T-helper 9 cell (primary cell): ENCODE data around the gene CAMK2A.
"Not testable (repeated sequence)": the region's sequence is repeated elsewhere in the genome, so short reads cannot be mapped to it uniquely, and the experiment has no call there.

Source experiments
- DNase-seq: peaks from one replicate; pipeline ENCODE4 v3.0.0-alpha.2; 2020

Gene CAMK2A

DNA sequence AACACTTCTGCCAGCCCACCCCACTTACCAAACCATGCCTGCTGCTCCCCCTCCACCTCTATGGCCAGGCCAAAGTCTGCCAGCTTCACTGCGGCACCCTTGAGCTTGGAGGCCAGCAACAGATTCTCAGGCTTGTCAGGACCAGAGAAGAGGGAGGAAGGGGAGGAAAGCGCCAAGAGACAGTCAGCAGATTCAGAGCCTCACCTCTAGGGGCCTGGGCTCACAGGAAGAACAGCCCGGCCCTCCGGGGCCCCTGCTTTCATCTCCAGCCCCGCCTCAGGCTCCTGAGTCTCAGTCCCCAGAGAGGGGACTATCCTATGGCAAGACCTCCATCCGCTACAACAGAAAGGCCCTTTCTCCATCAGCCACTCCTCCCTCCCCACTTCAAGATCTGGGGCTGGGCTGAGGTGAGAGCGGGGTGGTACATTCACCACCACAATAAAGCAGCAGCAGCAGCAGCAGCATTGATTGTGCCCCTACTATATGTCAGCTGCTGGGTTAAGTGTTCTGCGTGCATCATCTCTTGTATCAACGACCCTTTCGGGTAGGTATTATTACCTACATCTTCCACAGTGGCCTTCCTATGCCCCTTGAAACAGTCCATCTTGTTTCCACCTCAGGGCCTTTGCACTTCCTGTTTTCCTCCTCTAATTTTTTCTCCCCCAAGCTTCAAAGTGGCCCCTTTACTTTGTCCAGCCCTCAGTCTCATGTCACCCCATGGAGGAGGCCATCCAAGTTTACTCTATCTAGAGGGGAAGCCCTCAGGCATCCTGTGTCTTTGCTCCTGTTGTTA is 36.0 kb downstream of the CAMK2A start:
- DNase-seq: no peak

DNA sequence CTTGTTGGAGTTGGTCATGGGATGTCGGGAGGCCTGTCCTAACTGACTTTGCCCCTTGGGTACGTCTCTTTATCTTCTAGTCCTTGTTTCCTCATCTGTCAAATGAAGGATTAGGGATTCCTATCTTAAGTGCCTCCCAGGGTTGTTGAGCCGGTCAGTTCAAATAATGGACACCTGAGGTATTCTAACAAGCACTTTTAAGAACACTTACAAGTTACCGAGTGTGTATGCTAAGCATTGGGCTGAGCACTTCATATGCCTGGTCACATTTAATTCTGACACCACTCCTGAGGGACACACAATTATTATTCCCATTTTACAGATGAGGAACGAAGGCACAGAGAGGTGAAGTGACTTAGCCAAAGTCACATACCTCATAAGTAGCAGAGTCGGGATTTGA is 37.1 kb downstream of the CAMK2A start:
- DNase-seq: no peak

DNA sequence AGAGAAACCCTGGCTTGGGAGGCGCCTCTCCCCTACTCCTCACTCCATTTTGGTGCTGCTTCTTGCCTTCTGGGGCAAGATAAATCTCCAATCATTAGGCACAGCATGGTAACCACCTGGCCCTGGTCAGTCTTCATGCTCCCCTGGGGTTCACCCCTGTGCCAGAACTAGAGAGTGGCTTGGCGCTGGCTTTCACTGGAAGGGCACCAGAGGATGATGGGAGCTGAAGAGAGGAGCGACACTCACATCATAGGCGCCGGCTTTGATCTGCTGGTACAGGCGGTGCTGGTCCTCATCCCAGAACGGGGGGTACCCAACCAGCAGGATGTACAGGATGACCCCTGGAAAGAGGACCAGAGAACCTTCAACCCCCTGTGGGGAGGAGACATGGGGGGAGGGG is 38.1 kb downstream of the CAMK2A start:
- no peak for DNase-seq

DNA sequence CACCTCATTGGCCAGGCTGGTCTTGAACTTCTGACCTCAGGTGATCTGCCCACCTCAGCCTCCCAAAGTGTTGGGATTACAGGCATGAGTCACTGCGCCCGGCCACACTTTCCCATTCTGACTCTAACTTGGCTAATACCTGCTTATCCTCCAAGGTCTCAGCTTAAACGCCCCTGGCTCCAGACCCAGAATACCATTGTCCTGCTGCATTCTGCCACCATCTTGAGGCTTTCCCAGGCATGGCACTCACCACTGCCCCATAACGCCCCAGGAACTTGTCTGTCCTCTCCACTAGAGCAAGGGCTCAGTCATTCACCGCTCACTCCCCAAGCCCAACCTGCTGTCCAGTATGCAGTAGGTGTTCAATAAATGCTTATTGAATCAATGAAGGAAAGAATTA is 39.8 kb downstream of the CAMK2A start:
- DNase-seq: no peak

DNA sequence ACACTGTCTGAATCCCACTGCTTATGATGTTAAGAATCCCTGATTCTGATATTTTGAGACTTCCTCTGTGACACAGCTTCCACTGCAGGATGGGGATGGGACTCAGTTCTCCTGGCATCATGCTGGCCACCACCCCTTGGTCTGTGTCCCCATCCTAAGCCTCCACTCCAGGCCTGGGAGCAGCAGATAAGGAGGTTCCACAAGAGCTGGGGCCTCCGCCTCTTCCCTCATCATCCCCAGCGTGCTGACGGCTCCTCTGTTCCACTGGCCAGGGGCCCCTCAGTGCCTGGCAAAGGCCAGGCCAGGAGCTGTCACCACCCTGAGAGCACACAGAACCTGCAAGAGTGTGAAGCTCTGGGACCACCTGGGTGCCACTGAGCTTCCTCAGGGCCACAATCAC is 40.6 kb downstream of the CAMK2A start:
- no peak for DNase-seq

DNA sequence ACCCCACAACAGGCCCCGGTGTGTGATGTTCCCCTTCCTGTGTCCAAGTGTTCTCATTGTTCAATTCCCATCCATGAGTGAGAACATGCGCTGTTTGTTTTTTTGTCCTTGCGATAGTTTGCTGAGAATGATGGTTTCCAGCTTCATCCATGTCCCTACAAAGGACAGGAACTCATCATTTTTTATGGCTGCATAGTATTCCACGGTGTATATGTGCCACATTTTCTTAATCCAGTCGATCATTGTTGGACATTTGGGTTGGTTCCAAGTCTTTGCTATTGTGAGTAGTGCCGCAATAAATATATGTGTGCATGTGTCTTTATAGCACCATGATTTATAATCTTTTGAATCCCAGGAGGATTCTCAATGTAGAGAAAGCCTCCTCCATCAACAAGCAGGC is 41.1 kb downstream of the CAMK2A start:
- DNase-seq: not testable (repeated sequence)

DNA sequence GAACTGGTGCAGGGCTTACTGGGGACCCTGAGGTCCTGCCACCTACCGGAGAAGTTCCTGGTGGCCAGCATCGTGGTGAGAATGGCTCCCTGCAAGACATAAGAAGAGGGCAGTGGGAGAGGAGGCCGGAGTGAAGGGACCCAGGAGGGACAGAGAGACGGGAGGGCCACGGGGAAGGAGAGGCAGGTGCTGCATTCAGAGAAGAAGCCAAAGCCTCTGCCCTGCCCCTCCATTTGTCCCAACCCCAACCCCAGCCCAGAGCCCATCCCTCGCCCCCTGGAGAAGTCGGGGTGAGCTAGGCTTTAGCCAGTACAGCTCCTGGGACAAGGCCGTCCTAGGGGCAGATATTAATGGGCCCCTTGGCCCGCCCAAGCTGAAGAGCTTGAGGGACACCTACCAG is 41.8 kb downstream of the CAMK2A start:
- no peak for DNase-seq

DNA sequence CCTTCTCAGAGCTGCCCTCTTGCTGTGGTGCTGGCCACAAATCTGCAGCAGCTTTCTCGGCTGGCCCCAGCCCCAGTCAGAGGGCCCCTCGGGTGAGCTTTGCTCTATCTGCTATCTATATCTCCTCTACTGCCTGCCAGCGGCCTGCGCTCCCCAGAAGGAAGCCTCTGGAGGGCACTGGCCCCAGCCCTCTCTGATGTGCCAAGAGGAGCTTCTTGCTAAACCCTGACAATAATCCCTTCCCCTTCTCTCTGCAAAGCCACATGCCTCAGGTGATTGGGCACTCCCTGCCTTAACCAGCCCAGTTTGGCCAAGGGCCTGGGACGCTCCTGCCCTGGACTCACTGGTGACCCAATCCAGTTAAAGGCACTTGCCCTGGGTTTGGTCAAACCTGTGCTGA is 42.7 kb downstream of the CAMK2A start:
- no peak for DNase-seq

DNA sequence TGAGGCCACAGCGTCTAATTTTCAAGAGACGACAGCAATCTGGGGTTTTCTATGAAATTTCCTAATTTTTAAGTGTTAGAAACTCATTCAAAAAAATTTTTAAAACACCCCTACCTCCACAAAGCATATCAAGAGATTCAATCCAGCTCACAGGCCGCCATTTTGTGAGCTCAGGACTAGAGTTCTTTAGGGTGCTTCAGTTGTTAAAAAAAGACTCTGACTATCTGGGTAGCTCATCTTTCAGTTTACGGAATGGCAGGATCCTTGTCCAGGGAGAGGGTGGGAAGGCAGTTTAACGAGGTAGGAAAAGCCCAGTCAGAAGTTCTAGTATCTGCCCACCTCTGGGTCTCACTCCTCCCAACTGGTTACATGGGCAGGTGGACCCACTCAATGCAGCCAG is 43.1 kb downstream of the CAMK2A start:
- no peak for DNase-seq

DNA sequence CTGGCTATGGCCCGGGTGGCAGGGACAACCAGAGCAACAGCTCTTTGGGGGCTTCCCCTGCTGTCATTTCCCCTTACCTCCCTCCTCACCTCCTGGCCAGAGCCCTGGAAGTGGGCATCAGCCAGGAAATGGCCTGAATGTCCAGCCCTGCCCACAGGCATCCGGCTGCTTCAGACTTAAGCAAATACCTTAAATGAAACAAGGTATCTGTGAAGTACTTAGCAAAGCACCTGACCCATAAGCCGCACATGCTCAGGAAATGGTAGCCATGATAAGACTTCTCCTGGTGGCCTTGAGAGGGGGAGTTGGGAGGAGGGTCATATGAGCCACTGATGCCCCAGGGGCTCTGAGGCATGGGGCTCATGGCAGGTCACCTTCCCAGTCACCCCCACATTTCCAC is 43.8 kb downstream of the CAMK2A start:
- DNase-seq: no peak

DNA sequence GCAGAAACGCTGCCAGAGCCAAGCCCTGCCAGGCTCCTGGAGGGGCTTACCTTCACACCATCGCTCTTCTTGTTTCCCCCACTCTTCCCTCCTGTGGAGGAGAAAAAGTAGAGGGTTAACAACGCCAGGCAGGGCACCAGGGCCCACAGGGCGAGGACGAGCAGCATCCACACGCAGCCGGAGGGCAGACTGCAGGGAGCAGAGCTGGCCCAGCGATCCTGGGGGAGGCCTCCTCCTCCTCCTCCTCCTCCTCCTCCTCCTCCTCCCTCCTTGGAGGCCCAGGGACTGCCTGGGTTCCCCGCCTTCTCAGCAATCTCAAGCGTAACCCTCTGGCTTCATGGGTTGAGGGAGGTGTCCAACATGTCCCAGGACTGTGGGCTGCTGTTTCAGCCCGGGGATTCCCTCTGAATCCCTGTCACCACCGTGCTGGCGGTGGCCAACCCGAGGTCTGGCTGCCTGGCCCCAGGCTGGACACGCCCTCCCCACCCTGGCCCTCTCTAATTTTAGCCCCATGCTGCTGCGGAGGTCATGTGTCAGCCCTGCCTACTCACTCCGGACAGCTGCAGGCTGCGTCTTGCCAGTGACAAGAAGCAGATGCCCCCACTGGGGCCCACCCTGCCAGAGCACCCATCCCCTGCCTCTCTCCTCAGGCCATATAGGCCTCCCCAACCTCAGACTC is 44.3 kb downstream of the CAMK2A start:
- DNase-seq: no peak

DNA sequence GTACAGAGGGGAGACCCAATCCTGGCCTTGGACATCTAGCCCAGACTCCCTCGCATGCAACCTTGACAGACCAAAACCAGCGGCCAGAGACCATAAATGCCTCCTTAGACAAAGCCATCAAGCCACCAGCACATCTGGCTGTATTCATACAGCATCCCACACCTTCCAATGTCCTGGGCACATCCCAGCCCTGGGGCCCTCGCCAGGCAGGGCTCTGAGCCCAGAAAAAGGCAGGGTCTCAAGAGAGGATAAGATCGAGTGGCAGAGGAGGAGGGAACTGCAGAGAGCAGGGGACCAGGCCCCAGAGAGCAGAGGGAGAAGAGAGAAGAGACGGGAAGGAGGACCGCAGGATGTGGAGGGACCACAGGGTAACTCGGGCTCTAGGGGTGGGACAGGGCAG is 45.4 kb downstream of the CAMK2A start:
- no peak for DNase-seq

DNA sequence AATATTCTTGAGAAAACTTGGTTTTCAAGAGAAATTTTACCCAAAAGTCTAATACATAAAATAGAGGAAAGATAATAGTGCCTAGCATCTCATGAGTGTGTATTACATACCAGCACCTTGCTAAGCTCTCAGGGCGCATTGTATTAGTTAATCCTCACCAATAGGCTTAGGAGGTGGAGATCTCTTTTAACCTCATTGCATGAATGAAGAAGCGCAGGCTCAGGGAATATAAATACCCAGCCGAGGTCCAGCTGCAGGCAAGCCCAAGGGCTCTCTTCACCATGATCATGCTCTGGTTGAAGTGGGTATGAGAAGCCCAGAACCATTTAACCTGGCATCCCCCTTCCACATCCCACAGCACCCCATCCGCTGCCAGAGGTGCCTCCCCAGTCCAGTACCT is 46.0 kb downstream of the CAMK2A start:
- no peak for DNase-seq

DNA sequence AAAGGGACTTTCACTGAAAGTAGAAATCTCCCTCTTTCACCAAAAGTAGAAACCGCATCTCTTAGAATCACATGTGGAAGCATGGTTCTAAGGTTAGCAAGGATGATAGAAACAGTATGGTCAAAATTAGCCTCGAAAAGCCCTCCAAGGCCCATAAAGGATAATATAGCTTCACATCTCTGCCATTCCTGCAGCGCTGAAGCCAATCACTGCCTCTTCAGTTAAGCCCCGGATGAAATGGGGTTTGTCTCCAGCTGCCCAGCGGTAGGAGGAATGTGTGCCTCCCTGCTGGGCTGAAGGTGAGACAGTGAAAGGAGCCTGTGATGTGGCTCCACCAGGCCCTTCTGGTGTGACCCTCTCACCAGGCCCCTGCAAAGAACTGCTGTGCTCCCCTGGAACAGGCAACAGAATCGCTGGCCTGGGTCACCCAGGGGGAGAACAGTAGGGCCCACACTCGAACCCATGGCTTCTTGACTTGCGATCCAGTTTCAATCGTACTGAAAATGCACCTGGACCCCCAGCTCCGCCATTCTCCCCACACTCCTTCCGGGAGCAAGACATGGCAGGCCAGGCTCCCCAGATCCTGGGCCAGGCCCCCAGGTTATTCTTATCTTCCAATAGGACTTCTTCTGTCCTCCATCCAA is 47.2 kb downstream of the CAMK2A start:
- no peak for DNase-seq

DNA sequence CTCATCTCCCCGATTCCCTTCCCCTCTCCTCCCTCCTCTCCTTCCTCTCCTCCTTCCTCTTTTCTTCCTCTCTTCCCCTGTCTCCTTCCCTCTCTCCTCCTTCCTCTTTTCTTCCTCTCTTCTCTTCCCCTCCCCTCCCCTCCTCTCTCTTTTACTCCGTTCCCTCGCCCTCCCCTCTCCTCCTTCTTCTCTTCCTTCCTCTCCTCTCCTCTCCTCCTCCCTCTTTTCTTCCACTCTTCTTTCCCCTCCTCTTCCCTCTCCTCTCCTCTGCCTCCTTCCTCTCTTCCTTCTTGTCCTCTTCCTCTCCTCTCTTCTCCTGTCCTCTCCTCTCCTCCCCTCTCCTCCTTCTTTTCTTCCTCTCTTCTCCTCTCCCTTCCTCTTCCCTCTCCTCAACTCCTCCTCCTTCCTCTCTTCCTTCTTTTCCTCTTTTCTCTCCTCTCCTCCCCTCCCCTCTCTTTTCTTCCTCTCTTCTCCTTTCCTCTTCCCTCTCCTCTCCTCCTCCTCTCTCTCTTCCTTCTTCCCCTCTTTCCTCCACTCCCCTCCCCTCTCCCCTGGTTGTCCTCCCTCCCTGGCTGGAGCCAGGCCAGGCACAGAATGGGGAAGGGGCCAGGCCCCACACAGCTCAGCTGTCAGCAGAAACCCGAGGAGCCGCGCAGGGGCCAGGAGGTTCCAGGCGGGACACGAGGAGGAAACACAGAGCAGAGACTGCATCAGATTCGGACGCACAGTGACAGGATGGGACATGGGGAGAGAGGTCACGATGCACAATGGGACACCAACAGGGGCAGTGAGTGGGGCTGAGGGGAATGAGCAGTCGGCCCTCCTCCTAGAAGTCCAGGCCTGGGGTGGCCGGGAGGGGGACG is 48.0 kb downstream of the CAMK2A start:
- no peak for DNase-seq

DNA sequence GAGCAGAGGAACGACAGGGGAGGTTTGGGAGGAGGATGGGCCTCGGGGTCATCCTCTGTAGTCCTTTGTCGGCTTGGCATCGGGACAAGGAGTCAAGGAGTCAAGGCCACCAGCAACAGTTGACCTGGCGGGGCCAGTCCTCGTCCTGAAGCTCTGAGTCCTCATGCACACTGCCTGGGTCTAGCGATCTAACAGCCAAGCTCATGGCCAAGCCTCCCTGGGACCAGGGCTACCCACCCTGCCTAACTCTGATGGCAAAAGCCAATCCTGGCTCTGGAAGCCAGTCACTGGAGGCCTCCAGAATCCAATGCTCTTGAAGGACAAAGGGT is 49.8 kb downstream of the CAMK2A start:
- no peak for DNase-seq

DNA sequence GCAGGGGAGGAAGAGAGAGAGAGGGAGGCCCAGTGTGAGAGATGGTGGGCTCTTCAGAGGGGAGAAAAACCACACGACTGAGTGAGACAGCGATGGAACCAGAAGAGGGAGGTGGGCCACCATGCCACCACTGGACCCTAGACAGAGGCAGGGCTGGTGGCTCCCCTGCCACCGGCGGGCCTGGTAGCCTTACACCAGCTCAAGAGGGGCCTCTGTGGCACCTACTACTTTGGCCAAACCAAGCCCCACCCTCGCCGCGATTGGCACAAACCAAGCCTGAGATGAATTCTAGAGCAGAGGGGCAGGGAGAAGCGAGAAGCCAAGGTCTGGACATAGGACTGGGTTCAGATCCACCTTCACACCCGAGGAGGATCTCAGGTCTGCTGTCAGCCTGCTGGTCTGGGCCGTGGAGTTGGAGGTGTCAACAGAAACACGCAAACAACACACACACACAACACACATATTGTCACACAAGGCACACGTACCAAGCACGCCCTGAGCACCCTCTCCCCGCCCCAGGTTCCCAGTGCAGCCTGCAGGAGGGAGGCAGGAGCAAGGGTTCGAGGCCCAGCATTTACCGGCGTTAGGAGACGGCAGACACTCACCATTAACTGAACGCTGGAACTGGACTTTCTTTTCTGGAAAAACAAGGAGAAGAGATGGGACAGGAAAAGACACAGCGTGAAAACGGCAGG is 50.3 kb downstream of the CAMK2A start:
- no peak for DNase-seq

DNA sequence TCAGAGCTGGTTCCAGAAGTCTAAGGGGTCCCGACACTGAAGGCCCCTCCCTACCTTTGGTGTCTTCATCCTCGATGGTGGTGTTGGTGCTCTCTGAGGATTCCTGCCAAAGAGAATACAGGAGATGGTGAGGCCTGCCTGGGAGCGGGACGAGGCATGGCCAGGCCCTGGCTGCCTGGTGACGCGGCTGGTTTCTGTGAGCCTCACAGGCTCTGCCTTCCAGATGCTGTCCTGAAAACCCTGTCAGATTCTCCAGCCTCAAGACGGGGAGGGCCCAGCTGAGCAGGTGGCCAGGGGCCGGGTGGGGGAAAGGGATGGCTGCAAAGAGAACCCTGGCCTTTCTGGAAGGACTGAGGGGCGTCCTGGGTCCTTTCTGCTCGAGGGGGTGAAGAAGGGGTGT is 50.9 kb downstream of the CAMK2A start:
- no peak for DNase-seq

DNA sequence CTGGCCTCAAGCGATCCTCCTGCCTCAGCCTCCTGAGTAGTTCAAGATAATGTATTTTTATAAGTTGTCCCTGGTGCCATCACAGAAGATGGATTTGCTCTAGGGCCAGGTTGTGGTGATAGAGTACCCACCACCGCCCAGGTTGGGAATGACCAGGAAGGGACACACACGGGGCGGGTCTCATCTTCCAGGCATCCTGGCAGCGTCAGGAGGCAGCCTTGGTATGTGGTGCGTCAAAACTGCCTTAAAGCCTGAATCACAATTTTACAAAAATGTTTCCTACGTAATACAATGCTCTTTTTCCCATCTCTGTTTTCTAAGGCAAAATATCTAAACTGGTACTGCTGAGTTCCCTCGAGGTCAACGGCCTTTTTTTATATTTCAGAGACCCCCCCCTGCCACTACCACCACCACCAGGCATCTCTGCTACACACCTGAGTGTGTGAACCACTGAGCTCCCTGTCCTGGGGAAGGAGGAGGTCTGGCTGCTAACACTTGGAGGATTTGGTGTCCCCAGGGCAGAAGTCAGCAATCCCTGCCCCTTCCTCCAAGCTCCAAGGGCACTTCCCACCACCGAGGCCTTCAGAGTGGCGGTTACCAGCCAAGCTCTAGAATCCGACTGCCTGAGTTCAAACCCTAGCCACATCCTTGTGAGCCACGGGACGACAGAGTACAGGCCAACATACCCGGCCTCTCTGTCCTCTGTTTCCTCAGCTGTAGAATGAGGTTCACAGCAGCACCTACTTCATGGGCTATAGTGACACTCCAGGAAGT is 52.4 kb downstream of the CAMK2A start:
- DNase-seq: no peak

DNA sequence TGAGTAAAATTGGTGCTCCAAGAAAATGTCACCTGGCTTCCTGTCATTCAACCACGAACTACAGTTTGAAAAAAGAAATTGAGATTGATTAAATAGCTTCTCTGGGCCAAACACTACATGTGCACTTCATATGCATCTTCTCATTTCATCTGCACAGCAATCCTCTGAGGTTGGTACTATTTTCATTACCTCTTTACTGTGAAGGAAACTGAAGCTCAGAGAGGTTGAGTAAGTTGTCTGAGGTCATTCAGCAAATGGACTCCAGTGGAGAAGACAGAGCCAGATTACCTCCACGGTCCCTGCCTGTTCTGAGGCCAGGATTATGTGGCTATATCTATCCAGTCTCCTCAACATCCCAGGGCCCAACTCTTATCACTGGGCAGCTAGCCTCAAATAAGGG is 53.3 kb downstream of the CAMK2A start:
- no peak for DNase-seq

DNA sequence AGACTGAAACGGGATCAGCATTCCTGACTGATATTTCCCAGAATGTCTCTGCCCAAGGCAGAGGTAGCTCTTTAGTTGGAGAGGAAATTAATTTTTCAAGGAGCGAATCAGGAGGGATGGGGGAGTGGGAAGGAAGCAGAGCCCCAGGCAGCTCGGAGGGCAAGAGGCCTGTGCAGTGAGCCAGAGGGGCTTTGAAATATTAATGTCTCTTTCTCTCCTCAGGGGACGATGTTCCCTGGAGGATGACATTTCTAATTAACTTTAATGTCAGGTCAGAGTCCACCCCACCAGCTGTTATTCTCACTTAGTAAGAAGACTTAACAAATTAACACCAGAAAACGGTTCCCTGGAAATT is 54.1 kb downstream of the CAMK2A start:
- no peak for DNase-seq
